GM06990 (cell line): ENCODE data around the gene TRIP12.

Experiments
- DNase-seq: peaks from one replicate; pipeline ENCODE4 v3.0.0-alpha.2; 2011; ENCODE audit not compliant: insufficient read length; ENCODE audit errors: extremely low read depth
- H3K27me3 ChIP-seq: replicated peaks from 2 replicates; pipeline ENCODE4 v1.6.0; 2011; ENCODE audit warnings: low read length; ENCODE audit not compliant: control insufficient read depth, insufficient read depth
- H3K36me3 ChIP-seq: 2 replicates; pipeline ENCODE4 v1.5.1; 2011; ENCODE audit warnings: low read length; ENCODE audit not compliant: control insufficient read depth, insufficient read depth
- H3K4me3 ChIP-seq: replicated peaks from 2 replicates; pipeline ENCODE4 v1.5.1; 2011; ENCODE audit warnings: low read depth, mild to moderate bottlenecking, control low read depth, low read length
- CTCF ChIP-seq: IDR thresholded peaks from 2 replicates; pipeline ENCODE4 v1.5.1; 2011; ENCODE audit warnings: low read length, control low read depth, mild to moderate bottlenecking, inconsistent platforms; ENCODE audit not compliant: insufficient read depth, poor library complexity, severe bottlenecking

Gene TRIP12

GRCh38 chr2:229880892-229881586, 40.8 kb downstream of the TRIP12 start:
- Histone ChIP-seq H3K36me3 (peaks cover 7% of the 10 kb centered on the region), H3K4me3 (no peak overlapping the region), H3K27me3 (no peaks in the 10 kb centered on the region)
- no peak for DNase-seq
- TF ChIP-seq CTCF = no peak

- no peak for DNase-seq
- H3K4me3 ChIP-seq = no peak overlapping the region
- no peaks in the 10 kb centered on the region for H3K27me3 ChIP-seq
- TF ChIP-seq CTCF = no peak
- H3K36me3 ChIP-seq = peaks cover 7% of the 10 kb centered on the region
Observed at GRCh38 chr2:229879191-229879950, 42.4 kb downstream of the TRIP12 start.

- Histone ChIP-seq H3K27me3 (no peaks in the 10 kb centered on the region), H3K36me3 (peaks cover 12% of the 10 kb centered on the region), H3K4me3 (no peak overlapping the region)
- no peak for TF ChIP-seq CTCF
- no peak for DNase-seq
Observed at GRCh38 chr2:229875549-229875948, 46.3 kb downstream of the TRIP12 start.

- H3K36me3 ChIP-seq = peaks cover 10% of the 10 kb centered on the region
- no peaks in the 10 kb centered on the region for H3K27me3 ChIP-seq
- DNase-seq = no peak
- no peak for TF ChIP-seq CTCF
- no peak overlapping the region for H3K4me3 ChIP-seq
Observed at GRCh38 chr2:229874647-229875046, 47.2 kb downstream of the TRIP12 start.

GRCh38 chr2:229873123-229873581, 48.7 kb downstream of the TRIP12 start:
- DNase-seq = no peak
- Histone ChIP-seq H3K36me3 (peaks cover 7% of the 10 kb centered on the region), H3K4me3 (no peak overlapping the region), H3K27me3 (no peaks in the 10 kb centered on the region)
- no peak for TF ChIP-seq CTCF
